Endothelial cell of umbilical vein (primary cell): ENCODE data around the gene NCK1. TPM values are rescaled to one million over a fixed set of nuclear protein-coding genes. Genes with fewer than 3 reads are reported as not detected.

Source experiments
- BruUV-seq: library from RNA; stranded (reverse); fragments of 400-500 nt; replicated peaks from 2 replicates; lab custom pipeline; 2021; lab: Mats Ljungman, UMichigan
- CTCF ChIA-PET: fragments of 300-600, 350-600 bp; sonication (Branson Sonifier 250); formaldehyde crosslinking; loops from one replicate; lab custom pipeline; 2021; ENCODE audit warnings: antibody characterized with exemption, inconsistent platforms; lab: Charles Lee
- POLR2A ChIA-PET: fragments of 300-600, 350-600 bp; sonication (Branson Sonifier 250); formaldehyde crosslinking; loops from one replicate; lab custom pipeline; 2021; ENCODE audit warnings: antibody characterized with exemption, inconsistent platforms; lab: Charles Lee
- DNase-seq: peaks from one replicate; pipeline ENCODE4 v3.0.0-alpha.2; 2011; ENCODE audit warnings: low read depth, low spot score
- FAIRE-seq: peaks from 2 replicates; lab custom pipeline; 2011; peaks lifted over from hg19 to GRCh38; lab: Jason Lieb, UNC
- H2AFZ ChIP-seq: 2 replicates; pipeline ENCODE4 v1.6.0; 2012; ENCODE audit warnings: low read depth, low read length, control low read depth, inconsistent platforms
- H3K27ac ChIP-seq: 2 replicates; pipeline ENCODE4 v1.5.1; 2011; ENCODE audit warnings: low read depth, mild to moderate bottlenecking, control low read depth, low read length, moderate library complexity; ENCODE audit not compliant: insufficient read depth
- H3K27me3 ChIP-seq, 2 experiments: 2 replicates each; pipeline versions ENCODE4 v1.6.0 to v1.6.1; 2011; ENCODE audit warnings: low read length in 2 of 2, mixed read lengths in 1 of 2; ENCODE audit not compliant: control insufficient read depth in 2 of 2, insufficient read depth in 2 of 2
- H3K36me3 ChIP-seq, 2 experiments: 2 replicates in 1 of 2; 3 replicates in 1 of 2; pipeline ENCODE4 v1.5.1; 2011; ENCODE audit warnings: low read length in 2 of 2, mild to moderate bottlenecking in 1 of 2, moderate library complexity in 1 of 2; ENCODE audit not compliant: control insufficient read depth in 2 of 2, insufficient read depth in 2 of 2; ENCODE audit errors: extremely low read depth in 1 of 2
- H3K4me1 ChIP-seq: 3 replicates; pipeline ENCODE4 v1.5.1; 2011; ENCODE audit warnings: mild to moderate bottlenecking, low read length; ENCODE audit not compliant: control insufficient read depth, insufficient read depth; ENCODE audit errors: extremely low read depth
- H3K4me2 ChIP-seq: 2 replicates; pipeline ENCODE4 v1.6.1; 2011; ENCODE audit warnings: low read length, control low read depth, mixed read lengths; ENCODE audit not compliant: insufficient read depth
- H3K4me3 ChIP-seq, 3 experiments: fragments of 200-600 bp in 1 of 3; sonication (generic), shearing (Covaris generic) in 1 of 3; replicated peaks in 1 of 3; 2 replicates each; pipeline ENCODE4 v1.5.1; 2011 to 2016; ENCODE audit warnings: control low read depth in 3 of 3, low read length in 3 of 3, mild to moderate bottlenecking in 2 of 3, inconsistent platforms in 1 of 3, low read depth in 1 of 3, moderate library complexity in 1 of 3; ENCODE audit not compliant: insufficient read depth in 1 of 3
- H3K79me2 ChIP-seq: 2 replicates; pipeline ENCODE4 v1.6.0; 2012; ENCODE audit warnings: low read length, inconsistent platforms; ENCODE audit not compliant: control insufficient read depth, insufficient read depth
- H3K9ac ChIP-seq: replicated peaks from 2 replicates; pipeline ENCODE3; 2011; ENCODE audit warnings: low read length, control low read depth; ENCODE audit not compliant: insufficient read depth; ENCODE audit errors: extremely low read depth
- H3K9me1 ChIP-seq: replicated peaks from 3 replicates; pipeline ENCODE4 v1.6.0; 2011; ENCODE audit warnings: mild to moderate bottlenecking, low read length; ENCODE audit not compliant: control insufficient read depth, insufficient read depth; ENCODE audit errors: extremely low read depth
- H3K9me3 ChIP-seq: replicated peaks from 2 replicates; pipeline ENCODE4 v1.5.1; 2012; ENCODE audit warnings: low read length, inconsistent platforms; ENCODE audit not compliant: control insufficient read depth, insufficient read depth
- H4K20me1 ChIP-seq: replicated peaks from 2 replicates; pipeline ENCODE3; 2011; ENCODE audit warnings: mild to moderate bottlenecking, low read length; ENCODE audit not compliant: control insufficient read depth, insufficient read depth; ENCODE audit errors: extremely low read depth
- EZH2 ChIP-seq: IDR thresholded peaks from 2 replicates; pipeline ENCODE4 v1.6.1; 2012; ENCODE audit warnings: borderline replicate concordance, low read depth, mild to moderate bottlenecking, moderate library complexity, low read length, inconsistent platforms; ENCODE audit not compliant: severe bottlenecking
- FOS ChIP-seq: IDR thresholded peaks from 2 replicates; pipeline ENCODE4 v1.6.1; 2011; ENCODE audit warnings: mild to moderate bottlenecking, low read length, moderate library complexity, borderline replicate concordance; ENCODE audit not compliant: insufficient read depth
- GATA2 ChIP-seq: IDR thresholded peaks from 2 replicates; pipeline ENCODE4 v1.7.0; 2011; ENCODE audit warnings: low read depth, mild to moderate bottlenecking, moderate library complexity, mixed read lengths, low read length; ENCODE audit not compliant: insufficient read length, insufficient read depth
- JUN ChIP-seq: IDR thresholded peaks from 2 replicates; pipeline ENCODE4 v1.6.1; 2011; ENCODE audit warnings: borderline replicate concordance, low read depth; ENCODE audit not compliant: insufficient read length, insufficient read depth
- MYC ChIP-seq: IDR thresholded peaks from one replicate; pipeline ENCODE4 v1.6.1; 2011; ENCODE audit warnings: mild to moderate bottlenecking, low read depth, low read length
- POLR2A ChIP-seq: IDR thresholded peaks from 2 replicates; pipeline ENCODE4 v1.6.1; 2012; ENCODE audit warnings: low read depth, mild to moderate bottlenecking, control low read depth, low read length
- POLR2AphosphoS5 ChIP-seq: IDR thresholded peaks from 2 replicates; pipeline ENCODE4 v1.6.1; 2012; ENCODE audit warnings: low read depth, mild to moderate bottlenecking, control low read depth, low read length, moderate library complexity; ENCODE audit not compliant: insufficient read depth
- dilution Hi-C: fragments of 300-500 bp; cut with MboI; formaldehyde crosslinking; loops from one replicate; pipeline ENCODE4 v1.15.0; 2019; ENCODE audit warnings: low sequenced_read_pairs; ENCODE audit not compliant: extremely low pct_ligation_motif_present
- intact Hi-C: fragments of 100-400 bp; cut with micrococcal nuclease; formaldehyde crosslinking; loops from one replicate; pipeline ENCODE4 v1.10.0; 2022
- polyA plus RNA-seq, 4 experiments: library from polyadenylated mRNA; depleted of rRNA in 3 of 4; stranded (reverse) in 3 of 4; unstranded in 1 of 4; fragments of >200 nt; gene quantifications; 2 replicates each; pipeline versions ENCODE4 v1.2.1 to v1.2.3, GENCODE V29; 2011 to 2012; ENCODE audit warnings: missing spikeins in 1 of 4
- total RNA-seq: library from RNA; stranded (reverse); gene quantifications from 2 replicates; pipeline ENCODE4 v1.2.3, GENCODE V29; 2021
- TF ChIP-seq, protein P1 (sequence below): IDR thresholded peaks from 2 replicates; pipeline ENCODE4 v1.6.1; 2011; ENCODE audit not compliant: insufficient read depth, insufficient read length
- TF ChIP-seq, protein P2 (sequence below), 2 donors: IDR thresholded peaks; 1 replicate in 1 of 2; 2 replicates in 1 of 2; pipeline ENCODE4 v1.5.1; 2011; ENCODE audit warnings: low read length in 2 of 2, mild to moderate bottlenecking in 2 of 2, moderate library complexity in 2 of 2, control low read depth in 1 of 2, inconsistent platforms in 1 of 2, low read depth in 1 of 2; ENCODE audit not compliant: insufficient read depth in 1 of 2; ENCODE audit errors: extremely low read depth in 1 of 2

The NCK1 gene
- total and polyA plus RNA-seq, 2 donors (not counting 3 experiments of a cell fraction or from before 2014, with no cell fraction given), result 19.3 to 52.2 TPM

DNA sequence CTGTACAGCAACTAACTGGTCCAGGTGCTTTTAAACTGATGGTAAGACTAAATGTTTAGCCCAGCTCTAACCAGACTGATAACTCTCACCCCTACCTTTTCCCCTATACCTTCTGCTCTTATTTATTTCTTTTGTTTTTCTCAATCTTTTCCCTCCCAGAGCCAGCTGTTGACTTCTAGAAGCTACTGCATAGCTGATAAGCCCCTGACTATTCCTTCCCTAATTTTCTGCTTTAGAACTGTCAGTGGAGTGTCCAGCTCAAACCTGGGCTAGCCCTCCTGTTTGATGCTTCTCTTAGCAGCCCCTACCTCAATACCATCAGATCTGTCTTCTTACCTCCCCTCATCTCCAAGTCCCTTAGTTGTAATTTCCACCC is 22.5 kb upstream of the NCK1 start:
- intact Hi-C loops, result loop anchor here (1.0 to 5.0 kb wide), 6 partner anchors 20 to 642 kb away; partner anchors contain the start of genes MSL2, NCK1, SLC35G2 and STAG1
- H3K9me1 ChIP-seq, result no peaks in the 10 kb centered on the region
- dilution Hi-C loops, result no loop called here
- no peak for FAIRE-seq
- no peak for DNase-seq
- H2AFZ ChIP-seq, result no peak overlapping the region
- ChIA-PET POLR2A (interaction anchor here (1.2 to 1.9 kb wide), 2 partner anchors 21 to 22 kb away, joined by 3 to 8 read pairs; partner anchors contain the start of genes NCK1 and SLC35G2), CTCF (interaction anchor here (1.0 to 3.0 kb wide), 8 partner anchors 13 to 294 kb away, joined by 3 to 28 read pairs (median 5); partner anchors contain the start of genes NCK1 and STAG1)
- H3K79me2 ChIP-seq, result peaks cover 48% of the 10 kb centered on the region
- no peaks in the 10 kb centered on the region for H3K36me3 ChIP-seq
- H3K4me3 ChIP-seq, result no peak overlapping the region
- peak overlapping the region; percentile 86 for H3K27ac ChIP-seq
- no peaks in the 10 kb centered on the region for H4K20me1 ChIP-seq
- peak overlapping the region; percentile 83 for H3K4me2 ChIP-seq
- TF ChIP-seq, protein P1, sequence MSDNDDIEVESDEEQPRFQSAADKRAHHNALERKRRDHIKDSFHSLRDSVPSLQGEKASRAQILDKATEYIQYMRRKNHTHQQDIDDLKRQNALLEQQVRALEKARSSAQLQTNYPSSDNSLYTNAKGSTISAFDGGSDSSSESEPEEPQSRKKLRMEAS, result no peak
- TF ChIP-seq POLR2A (no peak), FOS (no peak), EZH2 (no peak), MYC (no peak), JUN (no peak), POLR2AphosphoS5 (no peak), GATA2 (no peak)
- TF ChIP-seq, protein P2, sequence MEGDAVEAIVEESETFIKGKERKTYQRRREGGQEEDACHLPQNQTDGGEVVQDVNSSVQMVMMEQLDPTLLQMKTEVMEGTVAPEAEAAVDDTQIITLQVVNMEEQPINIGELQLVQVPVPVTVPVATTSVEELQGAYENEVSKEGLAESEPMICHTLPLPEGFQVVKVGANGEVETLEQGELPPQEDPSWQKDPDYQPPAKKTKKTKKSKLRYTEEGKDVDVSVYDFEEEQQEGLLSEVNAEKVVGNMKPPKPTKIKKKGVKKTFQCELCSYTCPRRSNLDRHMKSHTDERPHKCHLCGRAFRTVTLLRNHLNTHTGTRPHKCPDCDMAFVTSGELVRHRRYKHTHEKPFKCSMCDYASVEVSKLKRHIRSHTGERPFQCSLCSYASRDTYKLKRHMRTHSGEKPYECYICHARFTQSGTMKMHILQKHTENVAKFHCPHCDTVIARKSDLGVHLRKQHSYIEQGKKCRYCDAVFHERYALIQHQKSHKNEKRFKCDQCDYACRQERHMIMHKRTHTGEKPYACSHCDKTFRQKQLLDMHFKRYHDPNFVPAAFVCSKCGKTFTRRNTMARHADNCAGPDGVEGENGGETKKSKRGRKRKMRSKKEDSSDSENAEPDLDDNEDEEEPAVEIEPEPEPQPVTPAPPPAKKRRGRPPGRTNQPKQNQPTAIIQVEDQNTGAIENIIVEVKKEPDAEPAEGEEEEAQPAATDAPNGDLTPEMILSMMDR (IDR thresholded peaks at IDR 0.05; ENCODE audit: extremely low read depth in 1 of 2, insufficient read depth in 1 of 2, low read depth in 1 of 2, low read length in 2 of 2), result no peak
- no peaks in the 10 kb centered on the region for H3K9me3 ChIP-seq
- H3K4me1 ChIP-seq, result peaks cover 54% of the 10 kb centered on the region
- H3K9ac ChIP-seq, result peak overlapping the region; percentile 14
- H3K27me3 ChIP-seq, result no peaks in the 10 kb centered on the region
- BruUV-seq, result no TSS peak
